BLaER1 treated with 17β-estradiol and CSF1 and Interleukin-3, amounts not matched to agents 10 nM and 100 nM (cell line): ENCODE measurements around the gene TBC1D23.
"Not testable (repeated sequence)": the region's sequence is repeated elsewhere in the genome, so short reads cannot be mapped to it uniquely, and the experiment has no call there.

Experiments used
- H3K27ac ChIP-seq, 11 experiments: shearing (Covaris generic); formaldehyde crosslinking; 2 replicates each; pipeline ENCODE4 v1.8.1; 2022
- H3K27me3 ChIP-seq, 11 experiments: shearing (Covaris generic); formaldehyde crosslinking; 2 replicates each; pipeline ENCODE4 v1.8.1; 2022
- H3K36me3 ChIP-seq, 11 experiments: shearing (Covaris generic); formaldehyde crosslinking; 2 replicates each; pipeline ENCODE4 v1.8.1; 2022
- H3K4me1 ChIP-seq, 10 experiments: shearing (Covaris generic); formaldehyde crosslinking; 2 replicates each; pipeline ENCODE4 v1.8.1; 2022
- H3K4me2 ChIP-seq, 11 experiments: shearing (Covaris generic); formaldehyde crosslinking; 2 replicates each; pipeline ENCODE4 v1.8.1; 2022
- H3K4me3 ChIP-seq, 10 experiments: shearing (Covaris generic); formaldehyde crosslinking; 2 replicates each; pipeline ENCODE4 v1.8.1; 2022
- H3K9ac ChIP-seq, 11 experiments: shearing (Covaris generic); formaldehyde crosslinking; 2 replicates each; pipeline ENCODE4 v1.8.1; 2022
- H3K9me3 ChIP-seq, 11 experiments: shearing (Covaris generic); formaldehyde crosslinking; replicated peaks in 1 of 11; 2 replicates each; pipeline ENCODE4 v1.8.1; 2022
- H4K20me1 ChIP-seq, 11 experiments: shearing (Covaris generic); formaldehyde crosslinking; 2 replicates each; pipeline ENCODE4 v1.8.1; 2022
- Cebpa-rat ChIP-seq, 11 experiments: shearing (Covaris generic); IDR thresholded peaks; 2 replicates each; pipeline ENCODE4 v1.8.1; 2022

Gene TBC1D23

GRCh38 chr3:100228247-100228646 lies 32.5 kb upstream of the TBC1D23 start:
- Histone ChIP-seq H4K20me1 (no peaks in the 10 kb centered on the region), H3K4me3 (no peak overlapping the region), H3K4me1 (no peaks in the 10 kb centered on the region), H3K9me3 (peaks cover 0 to 29% (median 19%) of the 10 kb centered on the region in 11 experiments; a peak in 17 of 22 replicates), H3K36me3 (no peaks in the 10 kb centered on the region), H3K9ac (no peak overlapping the region), H3K27me3 (no peaks in the 10 kb centered on the region), H3K27ac (no peak overlapping the region), H3K4me2 (no peak overlapping the region)
- no peak for TF ChIP-seq Cebpa-rat (IDR thresholded peaks at IDR 0.05)

GRCh38 chr3:100229188-100229587 lies 31.6 kb upstream of the TBC1D23 start:
- not testable (repeated sequence) for H3K27me3 ChIP-seq, H3K4me2 ChIP-seq, H3K27ac ChIP-seq, H3K4me3 ChIP-seq, H4K20me1 ChIP-seq, H3K9ac ChIP-seq, H3K36me3 ChIP-seq, H3K4me1 ChIP-seq
- peaks cover 0 to 28% (median 19%) of the 10 kb centered on the region in 11 experiments; a peak in 17 of 22 replicates for H3K9me3 ChIP-seq

GRCh38 chr3:100230710-100231109 lies 30.1 kb upstream of the TBC1D23 start:
- H3K4me1 ChIP-seq = no peaks in the 10 kb centered on the region
- no peak overlapping the region for H3K4me2 ChIP-seq
- H3K9me3 ChIP-seq = peaks cover 0 to 15% (median 13%) of the 10 kb centered on the region in 11 experiments; a peak in 15 of 22 replicates
- no peak overlapping the region for H3K27ac ChIP-seq
- no peak for TF ChIP-seq Cebpa-rat (IDR thresholded peaks at IDR 0.05)
- H3K9ac ChIP-seq = no peak overlapping the region
- no peaks in the 10 kb centered on the region for H3K27me3 ChIP-seq
- H3K36me3 ChIP-seq = no peaks in the 10 kb centered on the region
- no peak overlapping the region for H3K4me3 ChIP-seq
- no peaks in the 10 kb centered on the region for H4K20me1 ChIP-seq

GRCh38 chr3:100231668-100232067 lies 29.1 kb upstream of the TBC1D23 start:
- no peak overlapping the region for H3K4me3 ChIP-seq
- H3K36me3 ChIP-seq = no peaks in the 10 kb centered on the region
- H3K27me3 ChIP-seq = no peaks in the 10 kb centered on the region
- no peak for TF ChIP-seq Cebpa-rat (IDR thresholded peaks at IDR 0.05)
- H3K9ac ChIP-seq = no peak overlapping the region
- H3K4me2 ChIP-seq = no peak overlapping the region
- H3K27ac ChIP-seq = no peak overlapping the region
- no peaks in the 10 kb centered on the region for H3K4me1 ChIP-seq
- no peaks in the 10 kb centered on the region for H4K20me1 ChIP-seq
- peaks cover 0 to 15% (median 13%) of the 10 kb centered on the region in 11 experiments; a peak in 15 of 22 replicates for H3K9me3 ChIP-seq

GRCh38 chr3:100234364-100234763 lies 26.4 kb upstream of the TBC1D23 start:
- TF ChIP-seq Cebpa-rat (IDR thresholded peaks at IDR 0.05) = no peak
- Histone ChIP-seq H3K27ac (no peak overlapping the region), H3K4me2 (no peak overlapping the region)

GRCh38 chr3:100238599-100238998 lies 22.2 kb upstream of the TBC1D23 start:
- Histone ChIP-seq H3K4me2 (no peak overlapping the region), H3K27me3 (no peaks in the 10 kb centered on the region), H3K4me1 (no peaks in the 10 kb centered on the region), H3K27ac (no peak overlapping the region), H3K36me3 (peaks cover 0 to 4% (median 0%) of the 10 kb centered on the region in 11 experiments; a peak in 1 of 22 replicates), H3K9me3 (peaks cover 19 to 27% (median 22%) of the 10 kb centered on the region in 11 experiments), H3K4me3 (no peak overlapping the region), H3K9ac (no peak overlapping the region), H4K20me1 (no peaks in the 10 kb centered on the region)
- TF ChIP-seq Cebpa-rat (IDR thresholded peaks at IDR 0.05) = no peak

More at GRCh38 chr3:100234364-100234763, 26.4 kb upstream of the TBC1D23 start:
- no peak overlapping the region for H3K9ac ChIP-seq
- H3K9me3 ChIP-seq = peaks cover 18 to 33% (median 31%) of the 10 kb centered on the region in 11 experiments
- peaks cover 0 to 4% (median 0%) of the 10 kb centered on the region in 11 experiments; a peak in 1 of 22 replicates for H3K36me3 ChIP-seq
- H3K27me3 ChIP-seq = no peaks in the 10 kb centered on the region
- H3K4me1 ChIP-seq = no peaks in the 10 kb centered on the region
- no peak overlapping the region for H3K4me3 ChIP-seq
- no peaks in the 10 kb centered on the region for H4K20me1 ChIP-seq

- not testable (repeated sequence) for H3K27ac ChIP-seq, H3K27me3 ChIP-seq, H3K36me3 ChIP-seq, H3K4me3 ChIP-seq, H4K20me1 ChIP-seq, H3K4me2 ChIP-seq, H3K9ac ChIP-seq, H3K4me1 ChIP-seq
- peaks cover 18 to 26% (median 22%) of the 10 kb centered on the region in 11 experiments for H3K9me3 ChIP-seq
These were observed 18.3 kb upstream of the TBC1D23 start for GRCh38 chr3:100242471-100242870.

- Histone ChIP-seq H3K36me3 (no peaks in the 10 kb centered on the region), H3K9ac (no peak overlapping the region), H3K4me1 (no peaks in the 10 kb centered on the region), H3K4me2 (no peak overlapping the region), H3K27ac (no peak overlapping the region), H3K27me3 (no peaks in the 10 kb centered on the region), H3K4me3 (no peak overlapping the region), H3K9me3 (peaks cover 3 to 8% (median 4%) of the 10 kb centered on the region in 11 experiments; a peak in 18 of 22 replicates), H4K20me1 (no peaks in the 10 kb centered on the region)
- no peak for TF ChIP-seq Cebpa-rat (IDR thresholded peaks at IDR 0.05)
These were observed 16.5 kb upstream of the TBC1D23 start for GRCh38 chr3:100244264-100244663.

- H3K27ac ChIP-seq = no peak overlapping the region
- TF ChIP-seq Cebpa-rat (IDR thresholded peaks at IDR 0.05) = no peak
- H3K4me2 ChIP-seq = no peak overlapping the region
- H3K4me3 ChIP-seq = no peak overlapping the region
- H3K27me3 ChIP-seq = no peaks in the 10 kb centered on the region
- peaks cover 0 to 6% (median 0%) of the 10 kb centered on the region in 11 experiments; a peak in 2 of 22 replicates for H3K9me3 ChIP-seq
- H4K20me1 ChIP-seq = no peaks in the 10 kb centered on the region
- no peaks in the 10 kb centered on the region for H3K4me1 ChIP-seq
- no peak overlapping the region for H3K9ac ChIP-seq
- no peaks in the 10 kb centered on the region for H3K36me3 ChIP-seq
These were observed 15.7 kb upstream of the TBC1D23 start for GRCh38 chr3:100245136-100245535.

GRCh38 chr3:100245927-100246326 lies 14.9 kb upstream of the TBC1D23 start:
- no peaks in the 10 kb centered on the region for H3K36me3 ChIP-seq
- peaks cover 0 to 6% (median 0%) of the 10 kb centered on the region in 11 experiments; a peak in 4 of 22 replicates for H3K9me3 ChIP-seq
- no peak overlapping the region for H3K9ac ChIP-seq
- no peaks in the 10 kb centered on the region for H3K27me3 ChIP-seq
- no peak overlapping the region for H3K4me3 ChIP-seq
- no peak for TF ChIP-seq Cebpa-rat (IDR thresholded peaks at IDR 0.05)
- no peak overlapping the region for H3K4me2 ChIP-seq
- no peaks in the 10 kb centered on the region for H4K20me1 ChIP-seq
- H3K27ac ChIP-seq = no peak overlapping the region
- H3K4me1 ChIP-seq = no peaks in the 10 kb centered on the region
